ENCODE results near the gene CBR1. TPM values are rescaled to one million over a fixed set of nuclear protein-coding genes. Genes with fewer than 3 reads are reported as not detected.

CBR1 gene
- polyA plus RNA-seq, 1 donor from 2014 or later, result 9.2 TPM

DNA sequence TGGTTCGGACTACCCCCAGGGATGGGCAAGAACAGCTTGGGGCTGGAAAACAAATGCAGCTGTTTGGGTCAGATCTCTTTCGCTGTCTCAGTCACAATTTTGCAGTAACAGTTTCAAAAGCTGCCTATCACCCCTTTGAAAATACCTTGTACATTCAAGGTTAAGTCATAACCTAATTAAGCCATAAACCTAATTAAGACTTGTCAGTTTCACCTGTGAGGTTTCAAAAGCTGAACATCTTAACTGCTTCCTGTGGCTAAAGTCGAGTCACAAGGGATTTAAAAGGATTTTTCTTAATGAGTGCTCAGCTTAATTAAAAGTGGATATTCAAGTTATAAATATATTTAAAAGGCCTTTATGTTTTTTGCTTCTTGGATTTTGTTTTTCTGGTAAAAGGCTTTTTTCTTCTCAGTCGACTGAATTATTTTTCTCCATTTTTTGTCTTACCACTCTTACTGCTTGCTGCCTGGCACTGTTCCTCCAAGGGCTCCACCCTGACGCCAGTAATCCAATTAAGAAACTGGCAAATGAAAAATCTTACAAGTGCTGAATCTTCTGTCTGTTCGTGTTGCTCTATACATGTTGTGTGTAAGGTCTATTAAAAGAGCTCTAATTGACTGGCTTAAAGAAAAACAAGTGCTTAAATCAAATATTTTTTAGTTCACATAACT lies 31.3 kb downstream of the CBR1 start:
- Histone ChIP-seq H4K20me1 (ENCODE audit: insufficient read depth) (no peaks in the 10 kb centered on the region), H3K9me2 (ENCODE audit: insufficient read depth, low read length) (no peaks in the 10 kb centered on the region), H3K9me3 (ENCODE audit: low read length) (no peaks in the 10 kb centered on the region), H3K79me2 (replicated peaks; ENCODE audit: insufficient read depth, low read length) (no peaks in the 10 kb centered on the region), H2AFZ (ENCODE audit: low read depth, low read length) (no peak overlapping the region), H3K27me3 (ENCODE audit: insufficient read depth, low read depth, low read length) (peaks cover 9% of the 10 kb centered on the region), H3K4me2 (ENCODE audit: low read length) (no peak overlapping the region), H3K4me3 (ENCODE audit: low read length) (no peak overlapping the region), H3K27ac (ENCODE audit: low read length) (no peak overlapping the region), H3F3A (ENCODE audit: insufficient read depth, low read length, poor library complexity, severe bottlenecking) (no peaks in the 10 kb centered on the region), H3K9ac (ENCODE audit: low read length) (no peak overlapping the region), H3K36me3 (ENCODE audit: insufficient read depth, low read length) (no peaks in the 10 kb centered on the region)
- TF ChIP-seq POLR2AphosphoS5 (IDR thresholded peaks at IDR 0.05) (no peak), MXI1 (conservative IDR thresholded peaks at IDR 0.05; ENCODE audit: poor library complexity, severe bottlenecking) (no peak), EP300 (conservative IDR thresholded peaks at IDR 0.05; ENCODE audit: poor library complexity, severe bottlenecking) (no peak), CTCF (IDR thresholded peaks at IDR 0.05; ENCODE audit: poor library complexity, severe bottlenecking) (no peak), RAD21 (conservative IDR thresholded peaks at IDR 0.05) (no peak), TAF1 (IDR thresholded peaks at IDR 0.05; ENCODE audit: low read depth) (no peak), SMC3 (conservative IDR thresholded peaks at IDR 0.05; ENCODE audit: poor library complexity) (no peak)
- TF ChIP-seq, protein P1, sequence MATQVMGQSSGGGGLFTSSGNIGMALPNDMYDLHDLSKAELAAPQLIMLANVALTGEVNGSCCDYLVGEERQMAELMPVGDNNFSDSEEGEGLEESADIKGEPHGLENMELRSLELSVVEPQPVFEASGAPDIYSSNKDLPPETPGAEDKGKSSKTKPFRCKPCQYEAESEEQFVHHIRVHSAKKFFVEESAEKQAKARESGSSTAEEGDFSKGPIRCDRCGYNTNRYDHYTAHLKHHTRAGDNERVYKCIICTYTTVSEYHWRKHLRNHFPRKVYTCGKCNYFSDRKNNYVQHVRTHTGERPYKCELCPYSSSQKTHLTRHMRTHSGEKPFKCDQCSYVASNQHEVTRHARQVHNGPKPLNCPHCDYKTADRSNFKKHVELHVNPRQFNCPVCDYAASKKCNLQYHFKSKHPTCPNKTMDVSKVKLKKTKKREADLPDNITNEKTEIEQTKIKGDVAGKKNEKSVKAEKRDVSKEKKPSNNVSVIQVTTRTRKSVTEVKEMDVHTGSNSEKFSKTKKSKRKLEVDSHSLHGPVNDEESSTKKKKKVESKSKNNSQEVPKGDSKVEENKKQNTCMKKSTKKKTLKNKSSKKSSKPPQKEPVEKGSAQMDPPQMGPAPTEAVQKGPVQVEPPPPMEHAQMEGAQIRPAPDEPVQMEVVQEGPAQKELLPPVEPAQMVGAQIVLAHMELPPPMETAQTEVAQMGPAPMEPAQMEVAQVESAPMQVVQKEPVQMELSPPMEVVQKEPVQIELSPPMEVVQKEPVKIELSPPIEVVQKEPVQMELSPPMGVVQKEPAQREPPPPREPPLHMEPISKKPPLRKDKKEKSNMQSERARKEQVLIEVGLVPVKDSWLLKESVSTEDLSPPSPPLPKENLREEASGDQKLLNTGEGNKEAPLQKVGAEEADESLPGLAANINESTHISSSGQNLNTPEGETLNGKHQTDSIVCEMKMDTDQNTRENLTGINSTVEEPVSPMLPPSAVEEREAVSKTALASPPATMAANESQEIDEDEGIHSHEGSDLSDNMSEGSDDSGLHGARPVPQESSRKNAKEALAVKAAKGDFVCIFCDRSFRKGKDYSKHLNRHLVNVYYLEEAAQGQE (IDR thresholded peaks at IDR 0.05; ENCODE audit: borderline replicate concordance), result no peak

- no peaks in the 10 kb centered on the region for H3K79me2 ChIP-seq (replicated peaks; ENCODE audit: insufficient read depth, low read length)
- no peaks in the 10 kb centered on the region for H3F3A ChIP-seq (ENCODE audit: insufficient read depth, low read length, poor library complexity, severe bottlenecking)
- H3K27me3 ChIP-seq (ENCODE audit: insufficient read depth, low read depth, low read length), result peaks cover 9% of the 10 kb centered on the region
- H3K9ac ChIP-seq (ENCODE audit: low read length), result no peak overlapping the region
- no peaks in the 10 kb centered on the region for H3K9me3 ChIP-seq (ENCODE audit: low read length)
- H3K27ac ChIP-seq (ENCODE audit: low read length), result no peak overlapping the region
- H3K4me3 ChIP-seq (ENCODE audit: low read length), result no peak overlapping the region
- TF ChIP-seq, protein P1 (IDR thresholded peaks at IDR 0.05; ENCODE audit: borderline replicate concordance), result no peak
- TF ChIP-seq TAF1 (IDR thresholded peaks at IDR 0.05; ENCODE audit: low read depth) (no peak), MXI1 (conservative IDR thresholded peaks at IDR 0.05; ENCODE audit: poor library complexity, severe bottlenecking) (no peak), POLR2AphosphoS5 (IDR thresholded peaks at IDR 0.05) (no peak)
- H3K4me2 ChIP-seq (ENCODE audit: low read length), result no peak overlapping the region
- H2AFZ ChIP-seq (ENCODE audit: low read depth, low read length), result no peak overlapping the region
- H3K9me2 ChIP-seq (ENCODE audit: insufficient read depth, low read length), result no peaks in the 10 kb centered on the region
- no peaks in the 10 kb centered on the region for H3K36me3 ChIP-seq (ENCODE audit: insufficient read depth, low read length)
- H4K20me1 ChIP-seq (ENCODE audit: insufficient read depth), result no peaks in the 10 kb centered on the region
Observed at GRCh38 chr21:36103434-36103833, 33.6 kb downstream of the CBR1 start.
